GM19239 (cell line): Measurements from ENCODE around the gene TOX2.

Experiments
- DNase-seq: peaks from one replicate; pipeline ENCODE4 v3.0.0; 2011; ENCODE audit warnings: low spot score; ENCODE audit not compliant: insufficient read length
- FAIRE-seq: peaks from 2 replicates; lab custom pipeline; 2011; peaks lifted over from hg19 to GRCh38; lab: Jason Lieb, UNC

The TOX2 gene

GRCh38 chr20:44112456-44112855, 197.8 kb downstream of the TOX2 start:
- DNase-seq (no peak), FAIRE-seq (no peak)

- DNase-seq (no peak), FAIRE-seq (no peak)
Measured at GRCh38 chr20:44112889-44113617, 198.4 kb downstream of the TOX2 start.

GRCh38 chr20:44113618-44114376, 199.1 kb downstream of the TOX2 start:
- DNase-seq (no peak), FAIRE-seq (no peak)

GRCh38 chr20:44115181-44115580, 200.5 kb downstream of the TOX2 start:
- FAIRE-seq (no peak), DNase-seq (no peak)

GRCh38 chr20:44115762-44116644, 201.4 kb downstream of the TOX2 start:
- no peak for FAIRE-seq
- DNase-seq: no peak

GRCh38 chr20:44117296-44118184, 202.9 kb downstream of the TOX2 start:
- no peak for DNase-seq
- no peak for FAIRE-seq

- FAIRE-seq: no peak
Measured at GRCh38 chr20:44118185-44119033, 203.8 kb downstream of the TOX2 start.

More at GRCh38 chr20:44118185-44119033, 203.8 kb downstream of the TOX2 start:
- DNase-seq: no peak
